ENCODE measurements around the gene RPL28. TPM values are rescaled to one million over a fixed set of nuclear protein-coding genes. Genes with fewer than 3 reads are reported as not detected.

Gene RPL28
- 1,017 and 1,124 TPM in 2 replicates for total RNA-seq (ENCODE audit: low replicate concordance)

DNA sequence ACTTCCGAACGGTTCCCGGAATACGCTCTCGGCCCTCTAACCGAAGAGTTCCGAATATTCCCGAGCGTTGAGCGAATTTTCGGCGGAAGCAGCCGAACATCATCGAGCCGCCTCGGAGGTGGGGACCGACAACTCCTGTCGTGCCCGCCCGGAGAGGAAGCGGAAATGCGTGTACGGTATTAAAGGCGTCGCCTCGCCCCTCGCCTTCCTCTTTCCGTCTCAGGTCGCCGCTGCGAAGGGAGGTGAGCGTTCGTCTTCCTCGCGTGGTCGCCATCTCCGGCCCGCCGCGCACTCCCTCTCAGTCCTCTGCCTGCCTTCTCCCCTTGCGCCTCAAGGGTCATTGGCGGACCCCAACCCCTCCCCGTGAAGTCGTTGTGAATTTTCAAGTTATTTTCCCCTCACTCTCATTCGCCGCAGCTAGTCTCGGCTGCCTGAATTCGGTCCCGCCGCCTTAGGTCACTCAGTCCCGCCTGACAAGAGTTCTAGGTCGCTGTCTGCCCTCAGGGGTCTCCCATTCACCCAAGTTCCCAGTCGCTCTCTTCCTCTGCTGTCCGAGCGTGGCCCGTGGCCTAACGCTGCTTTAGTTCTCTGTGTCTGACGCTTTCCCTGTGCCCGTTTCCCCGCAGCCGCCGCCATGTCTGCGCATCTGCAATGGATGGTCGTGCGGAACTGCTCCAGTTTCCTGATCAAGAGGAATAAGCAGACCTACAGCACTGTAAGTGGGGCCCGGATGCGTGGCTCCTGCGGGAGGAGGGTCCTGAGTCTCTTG lies at the start of gene RPL28:
RPL28 (plus strand) TSS at position 209 of the 769 bp plus-strand sequence; CDS start at position 635, 426 bp downstream.
- H3K27ac ChIP-seq, result no peak within 1 kb of the TSS
- no peaks in the 10 kb centered on the region for H3K36me3 ChIP-seq
- peaks cover 17% of the 10 kb centered on the region for H3K27me3 ChIP-seq
- Mint-ChIP-seq H3K9me3 (peaks cover 4% of the 10 kb centered on the region), H3K4me3 (peak within 1 kb of the TSS; percentile 100), H3K27me3 (ENCODE audit: insufficient read depth, low read depth) (peaks cover 20% of the 10 kb centered on the region), H3K36me3 (peaks cover 11% of the 10 kb centered on the region), H3K27ac (peak within 1 kb of the TSS; percentile 97), H3K4me1 (peaks cover 47% of the 10 kb centered on the region)
- H3K9ac ChIP-seq, result peak within 1 kb of the TSS; percentile 88
- peaks cover 51% of the 10 kb centered on the region for H4K20me1 ChIP-seq (ENCODE audit: low read depth)
- peak within 1 kb of the TSS; percentile 94 for H2AFZ ChIP-seq (replicated peaks)
- H3K4me1 ChIP-seq, result peaks cover 35% of the 10 kb centered on the region
- TF ChIP-seq EZH2phosphoT487 (IDR thresholded peaks at IDR 0.05) (no peak), EZH2 (IDR thresholded peaks at IDR 0.05) (no peak)
- TF ChIP-seq, protein P1, sequence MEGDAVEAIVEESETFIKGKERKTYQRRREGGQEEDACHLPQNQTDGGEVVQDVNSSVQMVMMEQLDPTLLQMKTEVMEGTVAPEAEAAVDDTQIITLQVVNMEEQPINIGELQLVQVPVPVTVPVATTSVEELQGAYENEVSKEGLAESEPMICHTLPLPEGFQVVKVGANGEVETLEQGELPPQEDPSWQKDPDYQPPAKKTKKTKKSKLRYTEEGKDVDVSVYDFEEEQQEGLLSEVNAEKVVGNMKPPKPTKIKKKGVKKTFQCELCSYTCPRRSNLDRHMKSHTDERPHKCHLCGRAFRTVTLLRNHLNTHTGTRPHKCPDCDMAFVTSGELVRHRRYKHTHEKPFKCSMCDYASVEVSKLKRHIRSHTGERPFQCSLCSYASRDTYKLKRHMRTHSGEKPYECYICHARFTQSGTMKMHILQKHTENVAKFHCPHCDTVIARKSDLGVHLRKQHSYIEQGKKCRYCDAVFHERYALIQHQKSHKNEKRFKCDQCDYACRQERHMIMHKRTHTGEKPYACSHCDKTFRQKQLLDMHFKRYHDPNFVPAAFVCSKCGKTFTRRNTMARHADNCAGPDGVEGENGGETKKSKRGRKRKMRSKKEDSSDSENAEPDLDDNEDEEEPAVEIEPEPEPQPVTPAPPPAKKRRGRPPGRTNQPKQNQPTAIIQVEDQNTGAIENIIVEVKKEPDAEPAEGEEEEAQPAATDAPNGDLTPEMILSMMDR (IDR thresholded peaks at IDR 0.05), result no peak
- peaks cover 32% of the 10 kb centered on the region for H3K79me2 ChIP-seq (ENCODE audit: low read depth)
- peaks cover 56% of the 10 kb centered on the region for H3F3A ChIP-seq (ENCODE audit: low read depth)
- peak within 1 kb of the TSS; percentile 90 for H3K4me3 ChIP-seq
- DNase-seq (ENCODE audit: low spot score), result peak; percentile 99
- peak within 1 kb of the TSS; percentile 100 for H3K4me2 ChIP-seq
- no peaks in the 10 kb centered on the region for H3K9me3 ChIP-seq (ENCODE audit: low read depth)

DNA sequence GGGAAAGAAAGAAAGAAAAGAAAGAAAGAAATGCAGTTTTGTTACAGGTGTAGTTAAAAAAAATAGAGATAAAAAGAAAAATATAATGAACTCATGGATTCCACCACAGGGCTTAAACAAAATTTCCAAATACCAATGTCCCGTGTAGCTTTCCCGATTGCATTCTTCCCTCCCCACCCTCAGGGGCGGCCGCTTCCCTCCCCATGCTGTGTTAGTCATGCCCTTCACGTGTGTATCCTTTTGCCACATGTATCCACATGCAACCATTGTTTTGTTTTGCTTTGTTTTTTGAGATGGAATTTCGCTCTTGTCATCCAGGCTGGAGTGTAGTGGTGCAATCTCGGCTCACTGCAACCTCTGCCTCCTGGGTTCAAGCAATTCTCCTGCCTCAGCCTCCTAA lies 49.6 kb upstream of the RPL28 start:
- H3K9me3 Mint-ChIP-seq, result no peaks in the 10 kb centered on the region
- no peak overlapping the region for H3K9ac ChIP-seq
- no peak overlapping the region for H2AFZ ChIP-seq (replicated peaks)
- H3K36me3 ChIP-seq, result no peaks in the 10 kb centered on the region
- no peak for TF ChIP-seq EZH2phosphoT487 (IDR thresholded peaks at IDR 0.05)
- no peak for TF ChIP-seq EZH2 (IDR thresholded peaks at IDR 0.05)
- TF ChIP-seq, protein P1 (IDR thresholded peaks at IDR 0.05), result no peak
- no peaks in the 10 kb centered on the region for H3K36me3 Mint-ChIP-seq
- peaks cover 13% of the 10 kb centered on the region for H3K79me2 ChIP-seq (ENCODE audit: low read depth)
- no peaks in the 10 kb centered on the region for H3K9me3 ChIP-seq (ENCODE audit: low read depth)
- H3K4me3 ChIP-seq, result no peak overlapping the region
- peaks cover 19% of the 10 kb centered on the region for H3K27me3 Mint-ChIP-seq (ENCODE audit: insufficient read depth, low read depth)
- no peak overlapping the region for H3K4me2 ChIP-seq
- H3K27ac ChIP-seq, result no peak overlapping the region
- H3K27me3 ChIP-seq, result no peaks in the 10 kb centered on the region
- H4K20me1 ChIP-seq (ENCODE audit: low read depth), result no peaks in the 10 kb centered on the region
- DNase-seq (ENCODE audit: low spot score), result no peak
- H3K4me1 ChIP-seq, result no peaks in the 10 kb centered on the region
- H3K4me3 Mint-ChIP-seq, result no peak overlapping the region
- peaks cover 12% of the 10 kb centered on the region for H3K4me1 Mint-ChIP-seq
- H3K27ac Mint-ChIP-seq, result no peak overlapping the region
- H3F3A ChIP-seq (ENCODE audit: low read depth), result peaks cover 13% of the 10 kb centered on the region

DNA sequence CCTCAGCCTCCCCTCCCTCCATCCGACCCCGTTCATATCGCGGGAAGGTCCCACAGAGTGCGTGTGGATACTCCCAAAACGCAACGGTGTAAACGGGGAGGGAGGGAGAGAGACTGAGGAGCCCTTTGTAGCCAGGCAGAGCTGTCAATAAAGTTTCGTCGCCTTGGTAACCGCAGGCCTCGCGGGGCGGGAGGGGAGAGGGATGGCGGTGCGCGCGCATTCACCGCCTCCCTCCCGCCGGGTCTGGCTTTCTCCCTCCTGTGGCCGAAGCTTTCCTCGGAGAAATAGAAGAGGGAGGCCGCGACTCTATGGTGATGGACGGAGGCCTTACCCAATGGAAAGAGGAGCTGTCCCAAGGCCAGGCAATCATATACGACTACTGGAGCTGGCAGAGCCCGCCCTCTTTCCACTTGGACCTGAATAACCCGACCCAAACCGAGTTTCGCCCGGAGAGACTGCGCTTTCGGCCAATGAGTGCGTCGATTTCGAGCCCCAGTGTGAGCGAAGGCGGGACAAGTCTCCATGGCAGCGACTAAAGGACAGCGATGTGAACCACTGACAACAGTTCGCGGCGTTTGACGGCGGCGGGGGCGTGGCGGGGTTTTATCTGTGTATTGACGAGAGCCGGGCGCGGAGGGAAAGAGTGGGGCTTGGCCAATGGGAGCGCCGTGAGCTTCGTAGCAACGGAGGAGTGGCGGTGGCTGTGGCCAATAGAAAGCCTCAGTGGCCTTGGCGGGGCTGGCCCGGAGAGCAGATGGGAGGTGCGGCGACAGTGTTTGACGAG lies 46.4 kb upstream of the RPL28 start, which contains the start of gene KMT5C:
KMT5C (plus strand) TSS at position 772 of the 784 bp plus-strand sequence. CDS start 2,061 bp downstream, outside the sequence.
- Mint-ChIP-seq H3K27ac (peak within 1 kb of the TSS; percentile 98), H3K9me3 (no peaks in the 10 kb centered on the region), H3K4me3 (peak within 1 kb of the TSS; percentile 98), H3K4me1 (peaks cover 18% of the 10 kb centered on the region), H3K36me3 (peaks cover 8% of the 10 kb centered on the region), H3K27me3 (ENCODE audit: insufficient read depth, low read depth) (peaks cover 12% of the 10 kb centered on the region)
- Histone ChIP-seq H3K27me3 (no peaks in the 10 kb centered on the region), H3K4me3 (peak within 1 kb of the TSS; percentile 95), H3K9me3 (ENCODE audit: low read depth) (no peaks in the 10 kb centered on the region), H3F3A (ENCODE audit: low read depth) (peaks cover 13% of the 10 kb centered on the region), H2AFZ (replicated peaks) (peak within 1 kb of the TSS; percentile 63), H4K20me1 (ENCODE audit: low read depth) (peaks cover 27% of the 10 kb centered on the region), H3K79me2 (ENCODE audit: low read depth) (peaks cover 26% of the 10 kb centered on the region), H3K36me3 (no peaks in the 10 kb centered on the region), H3K27ac (peak within 1 kb of the TSS; percentile 88), H3K4me2 (peak within 1 kb of the TSS; percentile 84), H3K4me1 (peaks cover 8% of the 10 kb centered on the region), H3K9ac (peak within 1 kb of the TSS; percentile 74)
- TF ChIP-seq, protein P1 (IDR thresholded peaks at IDR 0.05), result peak; percentile 19
- TF ChIP-seq EZH2phosphoT487 (IDR thresholded peaks at IDR 0.05), result no peak
- TF ChIP-seq EZH2 (IDR thresholded peaks at IDR 0.05), result no peak
- peak; percentile 100 for DNase-seq (ENCODE audit: low spot score)
